UCSD-AML1 (cell line): Measurements from ENCODE around the gene NT5C.
"Not testable (repeated sequence)": the region's sequence is repeated elsewhere in the genome, so short reads cannot be mapped to it uniquely, and the experiment has no call there.

Source experiments
- DNase-seq: peaks from one replicate; lab custom pipeline; 2025; ENCODE audit not compliant: unreplicated experiment; lab: John Stamatoyannopoulos, UW

The NT5C gene

GRCh38 chr17:75131278-75132017, at the start of gene NT5C:
TSS of gene NT5C (minus strand) at chr17:75131742. CDS start at chr17:75131707, 35 bp downstream.
- DNase-seq = peak; percentile 83

- DNase-seq = no peak
Observed at GRCh38 chr17:75181110-75181509, 49.6 kb upstream of the NT5C start.

- DNase-seq = no peak
Observed at GRCh38 chr17:75178453-75178852, 46.9 kb upstream of the NT5C start.

- no peak for DNase-seq
Observed at GRCh38 chr17:75176625-75177024, 45.1 kb upstream of the NT5C start.

GRCh38 chr17:75174996-75175395, 43.5 kb upstream of the NT5C start:
- no peak for DNase-seq

- DNase-seq = no peak
Observed at GRCh38 chr17:75173526-75173925, 42.0 kb upstream of the NT5C start.

- DNase-seq = no peak
Observed at GRCh38 chr17:75168998-75169397, 37.5 kb upstream of the NT5C start.

GRCh38 chr17:75164606-75165005, 33.1 kb upstream of the NT5C start:
- DNase-seq = not testable (repeated sequence)

GRCh38 chr17:75163074-75163473, 31.5 kb upstream of the NT5C start:
- no peak for DNase-seq

GRCh38 chr17:75160211-75160610, 28.7 kb upstream of the NT5C start:
- DNase-seq = no peak

GRCh38 chr17:75159196-75160031, 27.9 kb upstream of the NT5C start:
- DNase-seq = no peak

GRCh38 chr17:75158480-75158879, 26.9 kb upstream of the NT5C start:
- not testable (repeated sequence) for DNase-seq

GRCh38 chr17:75155191-75155601, 23.7 kb upstream of the NT5C start:
- no peak for DNase-seq

GRCh38 chr17:75154195-75155106, 22.9 kb upstream of the NT5C start, which contains the start of gene JPT1:
TSS of gene JPT1 (minus strand) at chr17:75154512. CDS start at chr17:75154397, 115 bp downstream.
- peak; percentile 97 for DNase-seq

- DNase-seq = peak; percentile 52
Observed at GRCh38 chr17:75153780-75154194, 22.2 kb upstream of the NT5C start.

- peak; percentile 37 for DNase-seq
Observed at GRCh38 chr17:75152922-75153779, 21.6 kb upstream of the NT5C start.

GRCh38 chr17:75152523-75152921, 21.0 kb upstream of the NT5C start:
- DNase-seq = no peak

GRCh38 chr17:75151930-75152329, 20.4 kb upstream of the NT5C start:
- DNase-seq = no peak

GRCh38 chr17:75147878-75148546, 16.5 kb upstream of the NT5C start:
- DNase-seq = no peak
